ENCODE data around the gene WDR5. TPM values are rescaled to one million over a fixed set of nuclear protein-coding genes. Genes with fewer than 3 reads are reported as not detected.

Gene WDR5
- total RNA-seq, 1 donor from 2014 or later, result 17.7 TPM

GRCh38 chr9:134156564-134157377 is 20.9 kb downstream of the WDR5 start:
- DNase-seq, result no peak
- peaks cover 73% of the 10 kb centered on the region for H3K36me3 ChIP-seq
- H3K27ac ChIP-seq (replicated peaks), result no peak overlapping the region
- H3K4me3 ChIP-seq, result no peak overlapping the region
- no peak for TF ChIP-seq CTCF (IDR thresholded peaks at IDR 0.05; ENCODE audit: borderline replicate concordance)
- intact Hi-C loops (cut with micrococcal nuclease), result no loop called here
- no peaks in the 10 kb centered on the region for H3K4me1 ChIP-seq
- no peaks in the 10 kb centered on the region for H3K9me3 ChIP-seq (replicated peaks)
- no peaks in the 10 kb centered on the region for H3K27me3 ChIP-seq (ENCODE audit: low read depth)

DNA sequence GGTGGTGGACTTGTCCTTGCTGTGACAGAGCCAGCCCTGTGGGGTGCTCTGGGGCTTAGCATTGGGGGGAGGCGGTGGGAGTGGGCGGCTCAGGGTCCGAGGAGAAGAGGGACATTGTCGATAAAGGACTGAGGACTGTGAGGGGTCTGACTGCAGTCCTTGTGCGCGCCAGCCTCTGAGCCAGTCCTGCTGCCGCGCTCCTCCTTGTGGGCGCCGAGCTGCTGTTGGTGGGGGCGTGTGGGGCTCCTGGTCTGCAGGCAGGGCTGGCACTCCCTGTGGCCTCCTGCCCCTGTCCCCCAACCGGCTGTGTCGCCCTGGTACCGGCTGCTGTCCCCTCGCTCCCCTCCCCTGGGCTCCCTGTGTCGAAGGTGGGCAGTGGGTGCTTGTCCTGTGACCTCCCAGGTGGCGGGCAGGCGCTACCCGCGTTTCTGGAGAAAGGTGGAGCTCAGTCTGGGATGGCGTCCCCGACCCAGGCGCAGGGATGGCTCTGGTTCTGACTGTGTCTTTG is 21.6 kb downstream of the WDR5 start:
- intact Hi-C loops (cut with micrococcal nuclease), result no loop called here
- no peak for TF ChIP-seq CTCF (IDR thresholded peaks at IDR 0.05; ENCODE audit: borderline replicate concordance)
- Histone ChIP-seq H3K27me3 (ENCODE audit: low read depth) (no peaks in the 10 kb centered on the region), H3K36me3 (peaks cover 67% of the 10 kb centered on the region), H3K4me1 (no peaks in the 10 kb centered on the region), H3K9me3 (replicated peaks) (no peaks in the 10 kb centered on the region), H3K4me3 (no peak overlapping the region), H3K27ac (replicated peaks) (no peak overlapping the region)
- no peak for DNase-seq

DNA sequence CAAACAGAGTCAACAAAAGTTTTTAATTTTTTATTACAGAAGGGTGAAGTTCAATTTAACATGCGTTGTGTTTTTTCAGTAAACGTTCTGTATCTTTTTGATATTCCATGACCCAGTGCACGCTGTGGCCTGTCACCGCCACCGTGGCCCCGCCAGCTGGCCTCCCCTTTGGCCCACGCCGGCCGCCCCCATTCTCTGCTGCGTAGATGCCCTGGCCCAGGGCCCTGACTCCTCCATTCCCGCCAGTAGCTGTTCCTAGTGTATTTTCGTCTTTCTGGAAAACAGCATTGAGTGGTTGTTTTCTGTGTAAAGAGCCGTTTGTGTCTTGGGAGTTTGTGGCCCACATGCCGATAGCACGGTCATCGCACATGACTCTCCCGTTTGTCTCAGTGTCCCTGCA is 22.4 kb downstream of the WDR5 start:
- Histone ChIP-seq H3K27me3 (ENCODE audit: low read depth) (no peaks in the 10 kb centered on the region), H3K9me3 (replicated peaks) (no peaks in the 10 kb centered on the region), H3K27ac (replicated peaks) (no peak overlapping the region), H3K36me3 (peaks cover 59% of the 10 kb centered on the region), H3K4me3 (no peak overlapping the region), H3K4me1 (no peaks in the 10 kb centered on the region)
- DNase-seq, result no peak
- TF ChIP-seq CTCF (IDR thresholded peaks at IDR 0.05; ENCODE audit: borderline replicate concordance), result no peak
- intact Hi-C loops (cut with micrococcal nuclease), result no loop called here

DNA sequence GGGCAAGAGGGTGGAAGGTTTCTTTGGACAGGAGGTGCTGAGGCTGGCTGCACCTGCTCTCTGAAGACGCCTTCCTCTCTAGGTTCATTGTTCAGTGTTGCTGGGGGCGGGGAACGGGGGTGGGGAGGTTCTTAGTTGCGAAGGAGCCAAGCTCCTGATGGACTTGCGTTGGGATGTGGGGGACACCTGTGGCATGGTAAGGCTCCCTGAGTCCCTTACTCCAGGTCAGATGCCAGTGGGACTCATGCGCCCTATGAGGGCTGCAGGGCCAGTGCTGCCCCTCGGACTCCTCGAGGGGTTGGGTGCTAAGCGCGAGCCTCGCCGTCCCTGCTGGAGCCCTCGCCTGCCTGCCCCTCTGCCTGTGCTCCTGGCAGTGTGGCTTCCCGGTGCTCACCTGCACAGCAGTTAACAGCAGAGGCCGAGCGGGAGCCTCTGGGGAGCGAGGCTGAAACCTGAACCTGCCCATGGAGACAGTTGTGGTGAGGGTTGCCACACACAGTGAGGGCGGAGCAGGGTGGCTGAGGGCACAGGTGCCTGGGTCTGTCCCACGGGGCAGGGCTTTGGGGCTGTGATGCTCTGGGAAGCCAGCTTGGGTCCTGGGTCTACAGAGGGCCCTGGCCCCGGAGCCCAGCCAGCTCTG is 23.0 kb downstream of the WDR5 start:
- no peak for DNase-seq
- no peak overlapping the region for H3K27ac ChIP-seq (replicated peaks)
- H3K4me3 ChIP-seq, result no peak overlapping the region
- H3K36me3 ChIP-seq, result peaks cover 52% of the 10 kb centered on the region
- H3K27me3 ChIP-seq (ENCODE audit: low read depth), result no peaks in the 10 kb centered on the region
- H3K9me3 ChIP-seq (replicated peaks), result no peaks in the 10 kb centered on the region
- intact Hi-C loops (cut with micrococcal nuclease), result no loop called here
- no peaks in the 10 kb centered on the region for H3K4me1 ChIP-seq
- no peak for TF ChIP-seq CTCF (IDR thresholded peaks at IDR 0.05; ENCODE audit: borderline replicate concordance)

GRCh38 chr9:134159566-134160245 is 23.8 kb downstream of the WDR5 start:
- DNase-seq, result no peak
- Histone ChIP-seq H3K4me1 (no peaks in the 10 kb centered on the region), H3K9me3 (replicated peaks) (no peaks in the 10 kb centered on the region), H3K27me3 (ENCODE audit: low read depth) (no peaks in the 10 kb centered on the region), H3K36me3 (peaks cover 44% of the 10 kb centered on the region), H3K27ac (replicated peaks) (no peak overlapping the region), H3K4me3 (no peak overlapping the region)
- TF ChIP-seq CTCF (IDR thresholded peaks at IDR 0.05; ENCODE audit: borderline replicate concordance), result no peak
- intact Hi-C loops (cut with micrococcal nuclease), result no loop called here

All from left ventricle myocardium inferior (tissue), 1 donor.